ENCODE results near the gene CLEC2D.
"Not testable (repeated sequence)": the region's sequence is repeated elsewhere in the genome, so short reads cannot be mapped to it uniquely, and the experiment has no call there.

Gene CLEC2D

GRCh38 chr12:9701380-9702154 lies 32.1 kb downstream of the CLEC2D start:
- DNase-seq: no peak

- DNase-seq: no peak
Measured at GRCh38 chr12:9702255-9702654, 32.7 kb downstream of the CLEC2D start.

GRCh38 chr12:9704561-9704960 lies 35.0 kb downstream of the CLEC2D start:
- not testable (repeated sequence) for DNase-seq

GRCh38 chr12:9706086-9706685 lies 36.7 kb downstream of the CLEC2D start:
- no peak for DNase-seq

GRCh38 chr12:9707356-9707755 lies 37.8 kb downstream of the CLEC2D start:
- DNase-seq: no peak

GRCh38 chr12:9707864-9708808 lies 38.6 kb downstream of the CLEC2D start:
- DNase-seq: no peak

GRCh38 chr12:9708853-9709252 lies 39.3 kb downstream of the CLEC2D start:
- DNase-seq: no peak

GRCh38 chr12:9710584-9711375 lies 41.3 kb downstream of the CLEC2D start:
- no peak for DNase-seq

GRCh38 chr12:9711664-9712063 lies 42.2 kb downstream of the CLEC2D start:
- DNase-seq: no peak

- DNase-seq: not testable (repeated sequence)
Measured at GRCh38 chr12:9713032-9713558, 43.6 kb downstream of the CLEC2D start.

GRCh38 chr12:9717070-9717925 lies 47.8 kb downstream of the CLEC2D start:
- DNase-seq: no peak

GRCh38 chr12:9718968-9719367 lies 49.5 kb downstream of the CLEC2D start:
- DNase-seq: no peak

- no peak for DNase-seq
Measured at GRCh38 chr12:9719790-9720189, 50.3 kb downstream of the CLEC2D start.

- DNase-seq: no peak
Measured at GRCh38 chr12:9721394-9722092, 52.0 kb downstream of the CLEC2D start.

- no peak for DNase-seq
Measured at GRCh38 chr12:9724023-9724422, 54.5 kb downstream of the CLEC2D start.

GRCh38 chr12:9725213-9725870 lies 55.8 kb downstream of the CLEC2D start:
- no peak for DNase-seq

- no peak for DNase-seq
Measured at GRCh38 chr12:9727813-9728212, 58.3 kb downstream of the CLEC2D start.

- no peak for DNase-seq
Measured at GRCh38 chr12:9729082-9729481, 59.6 kb downstream of the CLEC2D start.

- DNase-seq: no peak
Measured at GRCh38 chr12:9730011-9730410, 60.5 kb downstream of the CLEC2D start.

GRCh38 chr12:9730591-9730990 lies 61.1 kb downstream of the CLEC2D start:
- no peak for DNase-seq

Data from NCI-H510A (cell line).